NOMO-1 treated with DMSO at 0.1 percent for 48 hours (cell line): ENCODE results near the gene TRPV5.

Experiments
- DNase-seq: peaks from one replicate; lab custom pipeline; 2025; ENCODE audit not compliant: unreplicated experiment; lab: John Stamatoyannopoulos, UW

The TRPV5 gene

GRCh38 chr7:142941541-142941940, 8.0 kb upstream of the TRPV5 start:
- no peak for DNase-seq

GRCh38 chr7:142940966-142941535, 7.5 kb upstream of the TRPV5 start:
- DNase-seq = no peak

GRCh38 chr7:142939226-142939910, 5.8 kb upstream of the TRPV5 start, which contains the start of gene LLCFC1:
LLCFC1 (plus strand) TSS chr7:142939484; CDS start chr7:142939622, 138 bp downstream.
- DNase-seq = no peak

GRCh38 chr7:142938611-142939010, 5.1 kb upstream of the TRPV5 start:
- no peak for DNase-seq

GRCh38 chr7:142935941-142936565, 2.5 kb upstream of the TRPV5 start:
- no peak for DNase-seq

DNA sequence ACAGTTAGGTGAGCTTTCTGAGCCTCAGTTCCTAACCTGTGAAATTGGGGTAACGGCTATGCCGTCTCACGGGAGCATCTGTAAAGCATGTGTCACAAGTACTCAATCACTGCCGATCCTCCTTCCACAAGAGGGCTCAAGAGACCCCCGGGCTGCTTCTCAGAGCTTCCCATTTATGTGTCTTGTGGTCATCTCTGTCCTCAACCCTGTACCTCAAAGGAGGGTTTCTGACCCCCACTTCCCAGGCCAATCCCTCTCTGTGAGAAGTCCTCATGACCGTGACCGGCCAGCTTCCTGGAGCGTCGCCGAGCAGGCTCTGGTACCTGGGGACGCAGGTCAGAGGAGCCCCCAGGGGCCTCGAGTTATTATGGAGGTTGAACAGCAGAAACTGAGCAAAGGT, 510 bp upstream of the TRPV5 start:
- DNase-seq = no peak

GRCh38 chr7:142933092-142933475, 462 bp downstream of the TRPV5 start:
- DNase-seq = no peak

DNA sequence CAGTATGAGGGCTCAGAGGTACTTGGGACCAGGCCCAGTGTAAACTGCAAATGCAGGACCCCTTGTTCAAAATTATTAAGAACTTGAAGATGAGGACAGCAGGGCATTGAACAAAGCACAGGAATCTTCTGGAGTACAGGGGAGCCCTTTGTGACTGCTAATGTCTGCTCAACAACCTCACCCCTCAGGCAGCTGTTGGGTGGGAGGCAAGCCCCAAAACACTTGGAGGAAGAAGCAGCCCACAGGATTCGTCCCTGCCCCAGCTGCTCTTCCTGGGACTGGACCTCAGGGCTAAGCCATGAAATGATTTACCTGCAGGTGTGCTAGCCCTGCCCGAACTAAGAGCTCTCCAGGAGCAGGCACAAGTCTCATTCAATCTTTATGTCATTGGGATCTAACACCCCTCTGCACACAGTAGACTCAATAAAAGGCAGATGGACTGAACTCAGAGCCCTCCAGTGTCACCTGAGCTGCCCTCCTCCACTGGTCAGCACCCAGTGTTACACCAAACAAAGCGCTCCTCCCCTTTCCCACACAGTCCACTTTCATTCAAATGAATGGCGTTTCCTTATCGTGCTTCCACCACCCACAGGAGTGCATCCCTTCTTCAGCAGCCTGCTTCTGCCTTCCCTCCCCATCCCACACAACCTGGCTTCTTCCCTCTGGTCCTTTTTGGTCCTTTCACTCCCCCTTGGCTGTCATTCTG, 1.0 kb downstream of the TRPV5 start:
- no peak for DNase-seq

- no peak for DNase-seq
Measured at GRCh38 chr7:142930126-142930730, 3.3 kb downstream of the TRPV5 start.

- DNase-seq = no peak
Measured at GRCh38 chr7:142927949-142928348, 5.6 kb downstream of the TRPV5 start.

DNA sequence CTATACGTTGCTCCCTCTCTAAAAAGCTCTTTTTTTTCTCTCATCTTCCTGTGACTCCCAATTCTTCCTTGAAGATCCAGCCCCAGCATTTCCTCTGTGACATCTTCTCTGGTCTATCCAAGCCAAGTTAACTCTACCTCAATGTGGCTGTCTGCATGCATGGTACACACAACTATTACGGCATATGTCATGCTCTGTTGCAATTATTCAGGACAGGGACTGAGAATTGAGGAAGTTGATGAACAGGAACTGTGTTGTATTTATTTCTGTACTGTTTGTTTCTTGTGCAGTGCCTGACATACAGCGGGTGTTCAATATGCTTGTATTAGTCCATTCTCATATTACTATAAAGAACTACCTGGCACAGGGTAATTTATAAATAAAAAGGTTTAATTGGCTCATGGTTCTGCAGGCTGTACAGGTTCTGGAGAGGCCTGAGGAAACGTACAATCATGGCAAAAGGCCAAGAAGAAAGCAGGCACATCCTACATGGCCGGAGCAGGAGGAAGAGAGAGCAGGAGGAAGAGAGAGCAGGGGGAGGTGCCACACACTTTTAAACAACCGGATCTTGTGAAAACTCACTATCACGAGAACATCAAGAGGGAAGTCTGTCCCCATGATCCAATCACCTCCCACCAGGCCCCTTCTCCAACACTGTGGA, 6.3 kb downstream of the TRPV5 start:
- DNase-seq = peak; percentile 66

GRCh38 chr7:142925413-142925812, 8.1 kb downstream of the TRPV5 start:
- DNase-seq = no peak

DNA sequence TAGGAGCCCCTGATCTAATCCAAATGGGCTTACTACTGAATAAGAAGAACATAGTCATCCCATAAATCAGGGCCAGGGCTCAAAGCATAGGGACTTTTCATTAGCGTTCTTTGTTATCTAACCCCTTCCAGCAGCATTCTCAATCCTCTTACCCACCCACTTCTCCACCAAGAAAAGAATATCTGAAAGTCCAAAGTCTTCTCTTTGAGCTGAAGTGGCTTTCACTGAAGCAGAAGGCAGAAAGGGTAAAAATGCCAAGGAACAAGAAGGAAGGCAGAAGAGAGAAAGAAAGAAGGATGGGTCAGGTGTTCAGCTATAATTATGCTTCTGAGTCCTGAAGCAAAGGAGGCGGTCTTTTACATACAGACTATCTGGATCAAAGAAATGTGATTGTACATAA, 10.2 kb downstream of the TRPV5 start:
- no peak for DNase-seq

- DNase-seq = no peak
Measured at GRCh38 chr7:142919656-142920055, 13.9 kb downstream of the TRPV5 start.

- DNase-seq = no peak
Measured at GRCh38 chr7:142918901-142919300, 14.6 kb downstream of the TRPV5 start.

DNA sequence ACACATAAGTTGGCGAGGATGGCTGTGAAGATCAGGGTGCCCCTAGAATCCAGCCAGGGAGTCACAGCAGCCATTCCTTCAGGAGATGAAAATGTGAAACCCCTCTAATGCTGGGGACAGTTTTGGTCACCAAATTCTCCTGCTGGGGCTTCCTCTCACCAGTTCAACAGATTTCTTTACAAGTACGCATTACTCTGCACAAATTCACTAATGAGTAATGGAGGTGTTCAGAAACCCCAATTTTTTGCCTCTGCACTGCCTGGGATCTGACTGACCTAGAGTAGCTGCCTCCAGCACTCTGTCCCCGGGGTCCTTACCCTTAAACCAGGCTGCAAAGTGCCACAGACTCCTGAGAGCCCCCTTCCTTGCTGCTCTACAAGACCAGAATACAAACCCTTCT, 16.1 kb downstream of the TRPV5 start:
- no peak for DNase-seq

DNA sequence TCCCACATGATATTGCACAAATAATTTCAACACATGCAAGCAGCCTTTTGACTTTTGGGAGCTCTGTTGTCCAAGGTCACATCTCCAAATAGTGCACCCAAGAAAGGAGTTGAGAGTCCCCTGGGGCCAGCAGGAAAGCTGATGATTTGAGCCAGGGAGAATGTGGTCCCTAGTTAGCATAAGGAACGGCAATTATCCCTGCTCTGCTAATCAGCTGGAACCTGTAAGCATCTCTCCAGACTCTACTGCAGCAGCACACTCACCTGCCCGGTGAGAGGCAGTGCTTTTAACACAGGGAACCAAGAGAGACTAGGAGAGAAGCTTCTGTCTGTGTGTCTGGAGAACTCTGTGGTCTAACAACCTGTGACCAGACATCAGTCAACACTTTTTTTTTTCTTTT, 17.0 kb downstream of the TRPV5 start:
- DNase-seq = no peak

DNA sequence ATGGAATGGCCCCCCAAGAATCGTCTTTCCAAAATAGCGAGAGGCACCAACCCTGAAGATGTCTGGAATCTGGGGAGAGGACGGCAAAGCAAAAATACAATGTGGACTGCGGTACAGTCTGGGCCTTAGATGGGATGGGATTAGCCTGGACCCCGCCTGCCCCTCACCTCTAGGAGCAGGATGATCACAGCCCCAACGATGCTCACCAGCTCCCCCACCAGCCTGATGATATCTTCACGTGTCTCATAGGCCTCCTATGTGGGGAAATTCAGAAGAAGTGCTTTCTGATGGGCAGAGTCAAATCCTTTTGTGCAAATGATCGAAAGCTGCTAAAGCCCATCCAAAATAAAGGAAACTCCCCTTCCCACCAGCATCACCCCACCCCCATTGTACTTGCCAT, 18.2 kb downstream of the TRPV5 start:
- no peak for DNase-seq

DNA sequence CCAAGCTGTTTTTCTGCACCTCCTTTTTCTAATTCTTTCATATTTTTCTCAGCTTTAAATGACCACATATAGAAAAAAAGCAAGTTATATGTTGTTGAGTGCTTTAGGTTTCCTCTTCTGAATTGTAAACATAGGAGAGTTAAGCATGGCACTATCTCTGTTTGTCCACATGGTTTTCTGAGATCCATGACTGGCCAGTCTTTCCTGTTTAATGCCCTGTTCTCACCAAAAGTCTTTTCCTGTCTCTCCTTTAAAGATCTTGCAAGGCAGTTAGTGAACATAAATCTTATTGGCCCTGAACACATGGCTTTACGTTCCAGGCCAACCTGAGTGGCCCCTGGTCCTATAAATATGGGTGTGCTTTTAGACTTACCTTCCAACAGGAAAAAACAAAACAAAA, 19.4 kb downstream of the TRPV5 start:
- no peak for DNase-seq

DNA sequence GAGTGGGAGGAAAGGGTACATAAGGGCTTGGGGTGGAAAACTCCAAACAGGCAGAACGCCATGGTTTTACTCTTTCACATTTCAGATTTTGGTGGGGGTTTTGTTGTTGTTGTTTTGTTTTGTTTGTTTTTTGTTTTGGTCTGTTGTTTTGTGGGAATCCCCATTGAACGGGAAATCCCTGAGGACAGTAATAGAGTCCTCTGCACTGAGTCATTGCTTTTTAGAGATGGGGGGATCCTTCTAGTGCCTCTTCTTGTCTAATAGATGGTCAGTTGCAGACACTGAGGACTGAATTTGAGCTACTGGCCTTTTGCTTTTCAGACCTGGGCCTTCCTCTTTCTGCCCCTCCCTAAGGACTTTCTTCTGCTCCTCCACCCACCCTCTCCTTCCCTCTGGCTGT, 20.0 kb downstream of the TRPV5 start:
- no peak for DNase-seq

DNA sequence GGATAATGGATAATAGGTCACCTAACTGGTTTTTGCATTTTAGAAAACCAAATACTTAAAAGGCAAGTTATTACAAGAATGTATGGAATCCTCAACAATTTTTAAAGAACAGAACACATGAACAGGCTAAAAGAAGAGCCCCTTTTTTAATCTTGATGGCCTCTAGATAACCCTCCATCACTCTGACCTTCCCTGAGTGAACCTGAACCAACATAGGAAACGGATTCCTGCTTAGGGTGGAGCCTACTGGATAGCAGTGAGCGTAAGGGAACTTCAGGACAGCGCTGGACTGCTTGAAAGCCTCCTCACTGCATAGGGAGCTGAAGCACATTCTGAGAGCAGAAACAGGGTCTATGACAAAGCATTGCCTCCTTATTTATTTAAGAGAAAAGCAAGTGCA, 20.5 kb downstream of the TRPV5 start:
- no peak for DNase-seq
